HG02885 (cell line): ENCODE results near the gene LAMA3.
A peak's percentile ranks its signal among the peaks of the same experiment; 100 is the strongest.

ENCODE experiments used
- ATAC-seq: cut with Tn5 transposase; IDR thresholded peaks from one replicate; pipeline ENCODE4 v1.9.1; 2021; ENCODE audit warnings: mild to moderate bottlenecking; ENCODE audit not compliant: unreplicated experiment, poor library complexity

LAMA3 gene

GRCh38 chr18:23927821-23928746 lies 238.8 kb downstream of the LAMA3 start:
- no peak for ATAC-seq

GRCh38 chr18:23929362-23929930 lies 240.2 kb downstream of the LAMA3 start:
- ATAC-seq, result no peak

DNA sequence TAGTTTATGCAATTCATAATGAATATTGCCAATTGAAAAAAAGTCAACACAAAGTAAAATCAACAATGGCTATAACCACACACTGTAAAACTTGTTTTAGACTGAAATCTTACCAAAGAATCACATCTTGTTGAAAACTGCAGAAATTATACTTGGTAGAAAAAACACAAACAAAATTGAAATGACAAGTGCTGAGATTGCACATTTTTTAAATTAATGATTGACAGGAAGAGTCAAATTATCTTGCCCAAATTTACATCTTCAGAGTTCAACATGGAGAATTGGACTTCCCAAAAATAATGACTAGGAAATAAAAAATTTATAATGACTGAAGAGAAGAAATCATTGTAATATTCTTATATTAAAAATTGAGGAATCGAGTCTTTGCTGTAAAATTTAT lies 240.7 kb downstream of the LAMA3 start:
- no peak for ATAC-seq

DNA sequence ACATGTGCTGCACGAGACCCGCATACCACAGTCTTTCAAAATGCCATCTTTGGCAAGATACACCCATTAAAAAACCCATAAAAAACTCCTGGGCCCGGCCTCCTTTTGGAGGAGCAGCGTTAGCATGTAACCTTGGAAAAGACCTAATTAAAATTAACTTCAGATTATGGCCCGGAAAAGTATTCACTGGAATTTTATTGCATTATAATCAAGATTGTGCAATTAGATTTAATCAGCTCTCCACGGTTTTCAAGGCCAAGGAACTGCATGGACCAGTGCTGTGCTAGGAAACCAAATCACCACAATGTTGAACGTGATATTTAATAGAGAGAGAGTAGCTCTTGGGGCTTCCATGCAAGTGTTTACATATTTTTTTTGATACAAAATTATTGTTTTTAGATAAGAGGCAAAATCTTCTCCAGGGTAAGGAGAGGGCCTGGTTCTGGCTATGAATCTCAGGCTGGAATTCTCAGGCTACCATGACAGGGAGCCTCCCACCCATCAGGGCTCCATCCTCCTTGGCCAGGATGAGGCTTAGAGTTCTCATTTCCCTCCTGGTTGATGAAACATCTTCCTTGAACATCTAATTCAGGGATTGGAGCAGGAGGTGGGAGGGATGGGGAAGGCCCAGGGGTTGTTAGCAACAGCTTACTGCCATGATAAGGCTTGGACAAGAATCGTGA lies 243.3 kb downstream of the LAMA3 start:
- no peak for ATAC-seq

GRCh38 chr18:23933407-23933806 lies 244.2 kb downstream of the LAMA3 start:
- ATAC-seq, result no peak

DNA sequence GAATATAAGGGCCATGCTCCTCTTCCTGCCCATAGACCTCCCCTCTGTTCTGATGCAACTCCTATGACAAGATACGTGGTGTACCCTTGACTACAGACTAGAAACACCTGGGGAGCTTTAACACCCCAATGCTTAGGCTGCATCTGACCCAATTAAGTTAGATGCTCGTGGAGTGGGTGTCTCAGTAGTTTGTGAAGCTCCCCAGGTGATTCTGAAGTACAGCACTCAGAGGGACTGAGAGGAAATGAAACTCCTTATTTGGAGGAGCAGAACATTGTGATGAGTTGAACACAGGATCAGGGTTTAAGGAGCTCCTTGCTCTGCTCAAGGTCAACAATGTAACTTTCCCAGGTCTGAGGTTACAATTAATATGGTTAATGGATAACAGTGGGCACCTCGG lies 245.0 kb downstream of the LAMA3 start:
- ATAC-seq, result peak; percentile 54

GRCh38 chr18:23934863-23935262 lies 245.6 kb downstream of the LAMA3 start:
- ATAC-seq, result no peak

GRCh38 chr18:23935804-23936203 lies 246.6 kb downstream of the LAMA3 start:
- no peak for ATAC-seq

- ATAC-seq, result no peak
Observed at GRCh38 chr18:23936381-23936958, 247.2 kb downstream of the LAMA3 start.

DNA sequence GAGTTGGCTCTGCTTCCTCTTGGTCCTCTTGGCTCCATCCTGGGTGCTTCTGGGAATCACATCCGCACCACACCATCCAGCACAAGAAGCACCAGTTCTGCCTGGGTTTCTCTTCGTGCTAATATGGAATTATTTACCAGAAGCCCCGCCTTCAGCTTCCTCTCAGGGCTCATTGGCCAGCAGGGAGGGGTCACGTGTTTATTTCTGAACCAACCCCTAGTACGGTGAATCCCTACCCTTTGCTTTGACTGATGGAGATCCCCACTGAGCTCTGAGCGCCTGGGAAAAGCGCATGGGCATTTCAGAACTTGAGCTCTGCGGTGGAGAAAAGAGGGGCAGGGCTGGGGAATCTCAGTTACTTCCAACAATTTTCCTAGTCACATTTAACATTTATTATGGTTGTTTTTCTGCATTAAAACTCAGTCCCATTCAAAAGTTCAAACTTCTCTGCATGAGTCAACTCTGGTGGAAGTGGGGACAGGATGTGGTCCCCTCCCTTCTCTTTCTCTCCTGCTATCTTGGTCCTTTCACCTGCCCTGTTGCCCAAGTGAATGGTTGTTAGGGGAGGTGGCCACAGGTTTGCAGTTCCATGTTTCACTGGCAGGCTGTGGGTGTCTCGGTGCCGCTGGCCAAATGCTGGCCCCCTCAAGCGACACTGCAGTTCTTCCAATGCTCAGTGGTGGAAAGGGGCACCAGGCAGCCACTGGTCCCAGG lies 248.9 kb downstream of the LAMA3 start:
- ATAC-seq, result peak; percentile 51

- no peak for ATAC-seq
Observed at GRCh38 chr18:23938901-23939341, 249.7 kb downstream of the LAMA3 start.

DNA sequence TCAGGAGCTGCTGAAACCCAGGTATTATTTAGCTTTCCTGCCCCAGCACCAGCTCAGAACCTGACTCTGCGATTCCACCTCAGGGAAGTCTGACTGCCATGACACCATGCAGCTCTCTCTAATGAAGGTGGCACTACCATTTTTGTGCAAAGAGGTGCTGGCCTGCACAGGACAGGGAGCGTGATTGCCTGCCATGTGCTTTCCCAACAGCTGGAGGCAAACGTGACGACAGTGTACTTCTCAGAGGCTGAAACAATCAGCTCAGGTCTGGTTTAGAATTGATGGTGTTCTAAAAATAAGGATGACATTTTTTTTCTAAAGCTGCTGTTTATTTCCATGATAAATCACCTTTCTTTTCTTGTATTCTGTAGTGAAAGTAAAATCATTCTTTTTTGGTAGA lies 250.1 kb downstream of the LAMA3 start:
- no peak for ATAC-seq

DNA sequence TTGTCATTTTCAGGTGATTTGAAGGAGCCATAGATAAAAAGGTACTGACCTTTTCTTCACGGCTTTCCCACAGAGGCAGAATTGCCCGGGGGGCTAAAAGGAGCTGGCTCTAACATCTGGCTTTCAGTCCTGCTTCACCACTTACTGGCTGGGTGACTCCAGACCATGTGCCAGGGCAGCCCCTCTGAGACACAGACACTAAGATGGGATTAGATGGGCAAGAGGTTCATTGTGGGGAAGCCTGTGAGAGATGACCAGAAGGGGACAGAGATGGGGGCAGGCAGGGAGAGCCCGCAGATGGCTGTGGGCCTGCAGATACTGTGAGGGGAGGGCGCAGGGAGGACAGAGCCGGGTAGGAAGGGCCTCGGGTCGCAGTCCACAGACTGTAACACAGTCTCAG lies 250.6 kb downstream of the LAMA3 start:
- no peak for ATAC-seq

DNA sequence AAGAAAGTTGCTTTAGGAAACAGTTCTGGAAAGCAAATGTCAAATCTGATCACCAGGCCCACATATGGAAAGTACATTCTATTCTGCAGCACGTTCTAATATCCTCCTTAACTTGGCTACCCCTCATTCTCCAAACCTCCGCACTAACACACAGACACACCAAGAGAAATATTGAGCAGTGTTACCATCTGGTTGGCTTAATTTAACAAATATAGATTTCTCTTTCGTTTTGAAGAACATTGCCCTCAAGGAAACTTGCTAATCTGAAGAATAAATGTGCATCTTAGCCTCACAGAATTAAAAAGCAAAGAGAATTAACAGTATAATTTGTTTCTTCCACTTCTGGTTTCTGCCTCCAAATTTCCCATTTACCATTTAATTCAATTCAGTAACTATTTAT lies 252.5 kb downstream of the LAMA3 start:
- no peak for ATAC-seq

GRCh38 chr18:23943104-23943503 lies 253.9 kb downstream of the LAMA3 start:
- peak; percentile 84 for ATAC-seq

DNA sequence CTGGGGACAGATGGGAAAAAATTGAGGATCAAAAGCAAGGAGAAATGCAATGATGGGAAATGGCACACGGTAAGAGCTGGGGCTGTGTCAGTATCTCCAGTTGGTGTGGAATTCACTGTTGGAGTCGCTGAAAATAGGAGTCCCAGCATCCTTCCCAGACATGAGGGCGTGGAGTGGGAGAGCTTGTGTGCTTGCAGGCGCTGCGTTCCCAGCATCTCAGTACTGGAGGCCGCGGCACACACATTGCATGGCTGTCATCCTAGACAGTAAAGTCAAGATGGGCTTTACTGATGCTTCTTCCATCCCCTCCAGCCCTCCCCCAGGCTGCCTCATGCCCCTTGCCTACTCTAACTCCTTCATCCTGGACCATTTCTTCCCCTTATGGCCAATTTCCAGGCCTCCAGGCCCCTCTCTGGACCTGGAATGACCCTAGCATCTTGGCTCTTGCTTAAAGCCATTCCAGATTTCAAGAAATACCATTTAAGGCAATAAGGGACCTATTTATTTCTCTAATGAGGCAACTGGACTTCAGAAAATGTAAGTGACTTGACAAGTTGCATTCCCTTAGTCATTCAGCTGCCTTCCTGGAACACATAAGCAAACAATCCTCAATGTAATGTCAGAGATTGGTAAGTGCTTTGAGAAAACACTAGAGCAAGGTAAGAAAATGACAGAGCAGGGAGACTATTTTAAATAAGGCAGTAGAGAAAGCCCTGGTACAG lies 254.8 kb downstream of the LAMA3 start:
- ATAC-seq, result no peak

DNA sequence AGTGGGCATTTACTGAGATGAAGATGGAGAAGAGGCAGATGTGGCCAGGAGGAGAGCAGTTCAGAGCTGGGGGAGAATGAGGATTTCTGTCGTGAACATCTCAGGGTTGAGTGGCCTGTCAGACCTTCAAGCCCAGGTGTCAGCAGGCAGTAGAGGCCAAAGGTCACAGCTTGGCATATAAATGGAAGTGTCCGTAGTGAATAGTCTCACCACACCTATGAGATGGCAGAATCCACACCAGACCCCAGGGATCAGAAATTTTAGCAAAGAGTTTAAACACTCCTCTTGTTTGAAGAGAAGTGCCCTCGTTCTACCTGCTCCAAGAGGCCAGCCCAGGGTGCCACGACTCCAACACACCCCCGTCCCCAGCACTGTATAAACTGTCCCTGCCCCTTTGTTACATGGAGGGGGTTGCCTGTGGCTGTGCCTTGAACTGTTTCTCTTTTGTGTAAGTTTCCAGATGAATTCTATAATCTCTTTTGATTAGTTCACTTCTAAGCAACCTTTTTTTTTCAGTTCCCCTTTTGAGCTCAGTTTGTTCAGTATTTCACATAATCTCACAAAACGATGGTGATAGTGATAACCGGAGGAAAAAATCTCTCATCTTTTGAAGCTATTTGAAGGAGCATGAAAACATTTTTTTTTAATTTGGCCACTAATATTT lies 256.3 kb downstream of the LAMA3 start:
- ATAC-seq, result peak; percentile 54

- ATAC-seq, result no peak
Observed at GRCh38 chr18:23949863-23950262, 260.6 kb downstream of the LAMA3 start.

GRCh38 chr18:23950644-23951043 lies 261.4 kb downstream of the LAMA3 start:
- no peak for ATAC-seq
